IPS DF 19.7 (cell line): ENCODE measurements around the gene CHMP6.

Source experiments
- DNase-seq: peaks from one replicate; pipeline ENCODE4 v3.0.0-alpha.2; 2013; ENCODE audit warnings: low read depth, low spot score

CHMP6 gene

DNA sequence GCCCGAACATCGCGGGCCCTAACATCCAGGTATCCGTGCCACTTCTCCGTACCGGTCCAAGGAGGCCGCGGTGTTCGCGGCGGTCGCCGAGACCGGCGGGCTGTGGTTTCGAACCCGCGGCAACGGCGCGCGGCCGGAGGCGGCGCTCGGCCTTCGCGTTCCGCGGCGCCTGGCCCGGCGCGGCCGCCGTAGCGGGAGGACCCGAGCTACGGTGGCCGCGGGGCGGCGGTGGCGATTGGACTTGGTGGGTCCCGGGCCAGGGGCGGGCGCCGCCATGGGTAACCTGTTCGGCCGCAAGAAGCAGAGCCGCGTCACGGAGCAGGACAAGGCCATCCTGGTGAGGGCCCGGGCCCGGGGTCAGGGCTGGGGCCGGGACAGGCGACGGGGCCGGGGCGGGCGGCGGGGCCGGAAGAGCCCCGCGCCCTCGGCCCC lies at the start of gene CHMP6:
TSS of gene CHMP6 (plus strand) at position 197 of the 432 bp plus-strand sequence. CDS start at position 275, 78 bp downstream.
- peak; percentile 23 for DNase-seq

DNA sequence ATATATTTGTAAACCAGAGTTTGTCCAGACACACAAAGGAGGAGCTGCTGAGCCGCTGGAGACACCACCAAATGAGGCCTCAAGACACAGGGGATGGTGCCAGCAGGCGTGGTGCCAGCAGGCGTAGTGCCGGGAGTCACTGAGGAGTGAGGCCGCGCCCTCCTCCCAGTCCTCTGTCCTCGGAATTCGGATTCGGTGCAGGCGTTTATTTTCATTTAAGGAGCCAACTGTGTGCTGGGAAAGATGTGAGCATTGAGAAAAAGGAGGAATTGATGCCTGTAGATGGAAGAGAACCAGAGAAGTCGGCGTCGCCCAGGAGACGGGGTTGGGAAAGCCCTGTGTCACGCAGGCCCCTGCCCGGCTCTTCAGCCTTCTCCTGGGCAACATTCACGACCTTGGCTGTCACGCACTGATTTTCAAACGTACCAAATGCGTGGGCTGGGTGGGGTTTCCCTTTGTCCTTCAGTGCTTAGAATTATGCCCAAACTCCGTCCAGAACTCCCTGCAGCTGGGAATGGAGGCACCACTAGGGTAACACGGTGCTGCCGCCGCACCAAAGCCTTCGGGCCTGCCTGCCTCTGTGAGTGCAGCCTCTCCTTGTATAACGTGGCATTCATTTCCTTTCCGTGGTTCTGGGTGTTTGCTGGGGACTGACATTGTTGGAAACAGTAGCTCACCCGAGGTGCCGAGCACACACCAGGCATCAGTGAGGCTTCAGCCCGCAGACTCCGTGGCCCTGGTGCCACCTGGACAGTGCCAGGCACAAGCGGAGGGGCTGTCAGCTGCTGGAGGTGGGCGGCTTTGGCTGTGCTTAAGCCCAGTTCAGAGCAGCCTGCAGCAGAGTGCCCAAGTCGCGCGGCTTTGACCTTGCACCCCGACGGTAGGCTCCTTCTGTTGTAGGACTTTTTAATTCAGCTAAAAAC lies 49.0 kb upstream of the CHMP6 start:
- no peak for DNase-seq

GRCh38 chr17:80943346-80944145 lies 48.1 kb upstream of the CHMP6 start:
- DNase-seq: no peak

GRCh38 chr17:80944326-80944725 lies 47.3 kb upstream of the CHMP6 start:
- DNase-seq: no peak

DNA sequence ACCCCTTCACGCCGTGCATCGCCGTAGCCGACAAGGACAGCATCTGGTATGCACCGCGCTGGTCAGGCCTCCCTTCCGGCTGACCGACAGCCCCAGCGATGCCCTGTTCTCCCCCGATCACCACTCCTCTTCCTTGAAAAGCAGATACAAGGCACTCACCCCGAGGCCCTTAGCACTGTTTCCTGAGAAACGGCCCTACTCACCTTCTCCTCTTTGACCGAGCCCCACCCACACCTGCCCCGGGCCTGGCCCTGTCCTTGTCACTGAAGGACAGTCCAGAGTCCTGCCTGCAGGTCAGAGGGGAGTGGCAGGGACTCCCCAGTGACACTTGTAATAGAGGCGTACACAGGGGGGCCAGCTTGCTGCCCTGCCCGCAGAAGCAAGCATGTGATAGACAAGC lies 45.9 kb upstream of the CHMP6 start:
- DNase-seq: no peak

DNA sequence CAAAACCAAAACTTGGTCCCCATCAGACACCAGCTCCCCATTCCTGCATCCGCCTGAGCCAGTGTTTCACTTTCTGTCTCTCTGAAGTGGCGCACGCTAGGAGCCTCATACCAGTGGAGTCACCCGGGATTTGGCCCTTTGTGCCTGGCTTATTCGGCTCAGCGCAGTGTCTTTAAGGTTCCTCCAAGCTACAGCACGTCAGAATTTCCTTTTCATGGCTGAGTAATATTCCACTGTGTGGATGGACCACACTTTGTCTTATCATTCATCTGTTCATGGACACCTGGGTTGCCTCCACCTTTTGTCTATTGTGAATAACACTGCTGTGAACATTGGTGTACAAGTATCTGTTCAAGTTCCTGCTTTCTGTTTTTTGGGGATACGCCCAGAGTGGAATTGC lies 45.2 kb upstream of the CHMP6 start:
- no peak for DNase-seq

GRCh38 chr17:80947200-80947940 lies 44.3 kb upstream of the CHMP6 start:
- DNase-seq: no peak

DNA sequence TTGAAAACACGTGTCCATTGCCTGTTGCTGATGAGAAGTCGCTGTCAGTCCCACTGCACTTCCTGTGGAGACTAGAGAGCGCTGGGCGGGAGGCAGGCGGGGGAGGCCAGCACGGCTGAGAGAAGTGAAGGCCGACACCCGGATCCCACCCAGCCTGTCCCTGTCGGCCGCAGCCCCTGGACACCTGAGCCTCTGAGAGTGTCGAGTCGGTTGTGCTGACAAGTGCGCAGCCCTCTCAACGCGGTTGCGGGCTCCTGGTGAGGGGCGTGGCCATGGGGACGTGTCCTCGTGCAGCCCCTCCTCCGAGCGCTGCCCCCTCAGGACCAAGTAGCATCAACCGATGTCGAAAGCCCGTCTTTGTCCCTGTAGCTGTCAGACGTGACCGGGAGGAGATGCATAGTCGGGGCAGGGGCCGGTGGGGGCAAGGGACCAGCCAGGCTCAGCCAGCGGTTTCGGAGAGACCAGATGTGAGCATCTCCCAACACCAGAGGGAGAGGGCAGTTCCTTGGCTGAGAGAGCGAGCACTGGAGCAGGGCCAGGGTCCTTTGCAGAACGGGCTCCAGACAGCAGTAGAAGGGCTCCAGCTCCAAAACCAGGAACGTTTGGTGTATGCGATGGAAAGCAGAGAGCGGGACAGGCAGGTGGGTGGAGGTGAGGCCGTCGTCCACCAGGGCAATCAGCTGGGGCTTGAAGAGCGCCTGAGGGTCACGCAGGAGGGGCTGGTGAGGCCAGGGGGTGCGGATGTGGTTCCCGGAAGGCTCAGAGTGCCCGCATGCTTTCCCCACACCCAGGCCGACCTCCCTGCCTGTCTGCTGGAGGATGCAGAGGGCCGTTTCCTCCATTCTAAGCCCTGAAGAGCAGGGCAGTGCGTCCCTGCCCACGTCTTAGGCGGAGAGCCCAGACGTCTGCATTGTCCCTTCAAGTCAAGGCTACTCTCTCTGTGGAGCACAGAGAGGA lies 43.3 kb upstream of the CHMP6 start:
- DNase-seq: no peak

DNA sequence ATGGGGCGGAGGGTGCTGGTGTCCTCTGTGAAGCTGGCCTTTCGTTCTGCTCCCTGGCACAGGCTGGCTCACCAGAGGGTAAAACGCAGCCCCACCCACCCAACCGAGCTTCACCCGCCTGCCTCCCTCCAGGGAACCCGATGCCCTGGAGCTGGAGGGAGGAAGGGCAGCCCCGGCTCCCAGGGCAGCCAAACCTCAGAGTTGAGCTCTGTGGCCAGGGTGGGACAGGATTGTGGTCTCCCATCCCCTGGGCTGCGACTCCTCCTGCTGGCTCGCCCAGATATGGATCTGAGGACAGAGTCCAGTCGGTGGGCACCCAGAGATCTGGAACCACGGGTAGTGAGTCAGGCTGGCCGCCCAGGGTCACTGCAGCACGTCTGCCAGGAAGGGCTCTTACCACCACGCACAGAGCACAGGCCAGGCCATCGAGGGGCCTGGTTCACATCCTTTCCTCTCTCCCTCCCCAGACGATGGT lies 42.6 kb upstream of the CHMP6 start:
- DNase-seq: no peak

- DNase-seq: no peak
Measured at GRCh38 chr17:80949451-80950421, 41.9 kb upstream of the CHMP6 start.

- DNase-seq: no peak
Measured at GRCh38 chr17:80950466-80951120, 41.0 kb upstream of the CHMP6 start.

DNA sequence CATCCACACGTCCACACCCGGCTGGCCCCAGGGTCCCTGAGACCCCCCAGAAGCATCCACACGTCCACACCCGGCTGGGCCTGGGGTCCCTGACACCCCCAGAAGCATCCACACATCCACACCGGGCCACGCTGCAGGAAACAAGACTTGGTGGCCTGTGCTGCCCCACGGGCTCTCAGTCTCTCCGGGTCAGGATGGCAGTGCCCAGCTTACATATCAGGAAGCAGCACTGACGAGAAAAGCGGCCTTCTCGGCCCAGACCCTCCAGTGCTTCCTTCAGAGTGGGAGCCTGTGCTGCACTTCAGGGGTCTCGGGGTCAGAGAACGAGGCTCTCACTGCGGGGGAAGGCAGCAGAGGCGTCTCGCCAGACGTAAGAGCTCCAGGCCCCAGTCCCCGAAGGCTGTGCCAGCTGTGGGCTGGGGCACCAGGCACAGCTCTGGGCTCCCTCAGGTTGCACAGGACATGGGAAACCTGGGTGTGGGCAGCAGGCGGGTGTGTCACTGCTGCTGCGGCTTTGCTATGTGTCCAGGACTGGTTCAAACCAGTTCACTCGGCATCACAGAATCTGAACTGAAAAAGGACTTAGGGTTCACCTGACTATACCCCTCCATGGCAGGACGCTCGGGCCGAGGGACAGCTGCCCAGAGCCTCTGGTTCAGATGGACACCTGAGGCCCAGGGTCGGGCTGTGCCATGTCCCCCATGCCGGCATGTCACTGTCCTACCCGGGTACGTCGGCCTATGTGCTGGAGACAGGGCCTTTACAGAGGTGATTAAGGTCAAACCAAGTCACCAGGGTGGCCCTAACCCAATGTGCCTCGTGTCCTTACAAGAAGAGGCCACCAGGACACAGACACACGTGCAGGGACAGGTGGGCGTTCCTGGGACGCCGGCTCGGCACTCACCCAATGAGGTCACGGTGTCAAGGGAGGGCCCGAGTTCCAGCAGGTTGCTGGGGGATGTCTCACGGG lies 40.2 kb upstream of the CHMP6 start:
- DNase-seq: no peak

- no peak for DNase-seq
Measured at GRCh38 chr17:80952291-80952690, 39.4 kb upstream of the CHMP6 start.

DNA sequence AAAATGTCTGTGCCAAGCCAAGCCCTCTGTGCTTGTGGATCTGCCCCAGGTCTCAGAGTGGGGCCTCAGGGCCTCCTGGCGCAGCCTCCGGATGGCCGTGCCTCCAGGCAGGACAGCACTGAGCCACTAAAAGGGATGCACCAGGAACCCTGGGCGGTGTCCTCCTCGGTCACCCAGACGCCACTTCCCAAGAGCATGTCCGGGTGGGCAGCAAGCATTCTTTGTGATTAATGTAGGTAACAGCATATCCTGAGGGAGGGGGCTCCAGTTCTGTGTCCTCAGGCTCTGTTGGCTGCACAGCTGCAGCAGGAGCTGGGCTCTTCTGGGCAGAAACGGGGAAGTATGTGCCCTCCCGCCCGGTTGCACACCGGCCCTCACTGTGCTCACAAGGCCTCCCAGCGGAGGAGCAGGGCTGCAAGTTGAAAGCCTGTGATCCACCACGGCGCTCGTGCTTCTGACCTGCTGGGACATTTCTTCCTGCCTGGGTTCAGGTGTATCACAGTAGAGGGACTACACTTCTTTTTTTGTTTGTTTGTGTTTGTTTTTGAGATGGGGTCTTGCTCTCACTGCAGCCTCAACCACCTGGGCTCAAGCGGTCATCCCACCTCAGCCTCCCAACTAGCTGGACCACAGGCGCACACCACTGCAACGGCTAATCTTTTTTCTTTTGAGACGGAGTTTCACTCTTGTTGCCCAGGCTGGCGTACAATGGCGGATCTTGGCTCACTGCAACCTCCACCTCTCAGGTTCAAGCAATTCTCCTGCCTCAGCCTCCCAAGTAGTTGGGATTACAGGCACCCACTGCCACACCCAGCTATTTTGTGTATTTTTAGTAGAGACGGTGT lies 37.9 kb upstream of the CHMP6 start:
- DNase-seq: no peak

DNA sequence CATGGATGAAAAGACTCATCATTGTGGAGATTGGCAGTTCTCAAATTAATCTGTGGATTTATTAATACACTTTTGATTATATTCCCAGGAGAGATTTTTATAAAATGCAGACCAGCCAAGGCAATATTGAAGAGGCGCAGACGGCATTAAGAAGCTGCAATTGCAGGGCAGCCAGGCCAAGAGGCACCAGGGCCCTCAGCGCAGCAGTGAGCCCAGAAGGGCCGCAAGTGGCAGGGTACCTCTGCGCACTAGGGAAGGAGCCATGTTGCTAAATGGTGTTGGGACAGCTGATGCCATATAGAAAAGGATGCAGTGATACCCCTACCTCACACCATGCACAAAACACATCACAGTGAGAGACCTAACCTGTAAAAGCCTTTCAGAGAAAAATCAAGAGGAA lies 36.6 kb upstream of the CHMP6 start:
- no peak for DNase-seq

- no peak for DNase-seq
Measured at GRCh38 chr17:80955671-80956280, 35.9 kb upstream of the CHMP6 start.
